Measurements from ENCODE around the gene DENND1B.
"Not testable (repeated sequence)": the region's sequence is repeated elsewhere in the genome, so short reads cannot be mapped to it uniquely, and the experiment has no call there.

DENND1B gene

DNA sequence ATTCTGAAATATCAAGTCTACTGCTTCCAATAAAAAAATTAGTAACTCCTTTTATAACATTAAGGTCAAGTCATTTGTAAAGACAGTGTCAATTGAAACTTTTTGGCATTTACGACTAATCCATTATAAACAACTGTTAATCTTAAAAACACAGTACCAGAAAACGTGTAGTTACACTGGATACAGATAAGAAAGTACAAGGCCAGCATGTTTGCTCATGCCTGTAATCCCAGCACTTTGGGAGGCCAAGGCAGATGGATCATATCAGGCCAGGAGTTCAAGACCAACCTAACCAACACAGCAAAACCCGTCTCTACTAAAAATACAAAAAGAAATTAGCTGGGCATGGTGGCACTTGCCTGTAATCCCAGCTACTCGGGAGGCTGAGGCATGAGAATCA, 29.4 kb downstream of the DENND1B start:
- no peak for DNase-seq (ENCODE audit: low read depth, low spot score)

DNA sequence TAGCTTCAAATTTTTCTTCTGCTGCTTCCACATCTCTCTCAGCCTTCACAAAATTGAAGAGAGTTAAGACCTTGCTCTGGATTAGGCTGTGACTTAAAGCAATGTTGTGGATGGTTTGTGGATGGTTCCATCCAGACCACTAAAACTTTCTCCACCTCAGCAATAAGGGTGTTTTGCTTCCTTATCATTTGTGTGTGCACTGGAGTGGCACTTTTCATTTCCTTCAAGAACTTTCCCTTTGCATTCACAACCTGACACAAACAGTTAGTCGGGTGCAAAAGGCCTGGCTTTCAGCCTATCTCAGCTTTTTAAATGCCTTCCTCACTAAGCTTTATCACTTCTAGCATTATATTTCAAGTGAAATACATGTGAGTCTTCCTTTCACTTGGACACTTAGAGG, 30.3 kb downstream of the DENND1B start:
- DNase-seq (ENCODE audit: low read depth, low spot score) = no peak

DNA sequence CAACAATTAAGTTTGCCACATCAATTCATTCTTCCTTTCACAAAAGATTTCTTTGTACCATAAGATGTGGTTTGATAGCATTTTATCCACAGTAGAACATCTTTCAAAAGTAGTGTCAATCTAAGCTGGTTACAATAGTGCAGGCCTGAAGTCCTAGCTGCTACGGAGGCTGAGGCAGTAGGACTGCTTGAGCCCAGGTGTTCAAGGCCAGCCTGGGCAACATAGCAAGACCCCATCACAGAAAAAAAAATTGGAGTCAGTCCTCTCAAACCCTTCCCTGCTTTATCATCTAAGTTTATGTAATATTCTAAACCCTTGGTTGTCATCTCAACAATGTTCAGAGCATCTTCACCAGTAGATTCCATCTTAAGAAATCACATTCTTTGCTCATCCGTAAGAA, 31.7 kb downstream of the DENND1B start:
- no peak for DNase-seq (ENCODE audit: low read depth, low spot score)

DNA sequence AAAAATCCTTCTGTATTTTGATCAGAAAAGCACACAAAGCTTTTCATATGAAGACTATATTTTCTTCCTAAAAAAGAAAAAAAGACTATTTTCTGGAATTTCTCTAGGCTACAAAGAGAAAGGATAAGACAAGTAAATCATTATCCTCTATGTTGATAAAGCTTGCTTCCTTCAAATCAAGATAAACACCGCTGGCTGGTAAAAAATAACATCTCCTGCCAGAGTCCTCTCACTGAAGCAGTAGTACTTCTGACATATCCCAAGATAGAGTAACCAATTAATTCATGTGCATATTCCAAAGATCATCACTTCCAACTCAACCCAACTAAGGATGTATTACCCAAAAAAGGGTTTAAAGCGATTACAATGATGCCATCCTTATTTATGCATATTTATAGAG, 34.3 kb downstream of the DENND1B start:
- no peak for DNase-seq (ENCODE audit: low read depth, low spot score)

DNA sequence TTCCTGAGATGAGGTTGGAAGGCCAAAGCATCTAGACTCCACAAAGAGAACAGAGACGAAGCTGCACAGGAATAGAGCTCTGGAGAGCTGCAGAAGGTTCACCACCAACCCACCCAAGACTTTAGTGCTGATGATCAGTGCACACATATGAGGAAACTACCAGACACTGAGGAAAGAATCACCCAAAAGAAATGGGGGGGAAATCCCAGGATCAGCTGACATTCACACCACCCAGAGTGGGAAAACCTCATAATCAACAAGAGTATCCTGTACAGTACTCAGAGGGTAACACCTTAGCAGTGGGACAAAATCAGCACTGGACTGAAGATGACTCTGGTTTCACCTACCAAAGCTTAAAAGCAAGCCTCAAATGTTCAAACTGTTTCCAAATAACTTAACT, 36.4 kb downstream of the DENND1B start:
- no peak for DNase-seq (ENCODE audit: low read depth, low spot score)

DNA sequence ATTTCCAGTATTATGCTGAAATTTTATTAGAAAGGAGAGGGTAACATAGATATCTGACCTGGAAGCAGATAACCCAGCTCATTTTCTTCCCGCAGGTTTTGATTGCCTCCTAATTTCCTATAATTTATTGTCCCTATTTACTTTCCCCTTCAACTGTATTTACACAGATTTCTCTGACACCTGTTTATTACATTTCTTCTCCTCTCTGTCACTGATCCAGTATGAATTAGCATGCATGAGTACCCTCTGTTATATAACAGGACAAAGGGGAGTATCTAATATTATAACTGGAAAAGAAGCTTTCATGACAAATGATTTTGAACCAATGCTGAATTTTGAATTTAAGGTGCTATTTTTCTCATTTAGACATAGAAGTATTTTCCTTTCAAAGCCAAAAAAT, 37.4 kb downstream of the DENND1B start:
- no peak for DNase-seq (ENCODE audit: low read depth, low spot score)

DNA sequence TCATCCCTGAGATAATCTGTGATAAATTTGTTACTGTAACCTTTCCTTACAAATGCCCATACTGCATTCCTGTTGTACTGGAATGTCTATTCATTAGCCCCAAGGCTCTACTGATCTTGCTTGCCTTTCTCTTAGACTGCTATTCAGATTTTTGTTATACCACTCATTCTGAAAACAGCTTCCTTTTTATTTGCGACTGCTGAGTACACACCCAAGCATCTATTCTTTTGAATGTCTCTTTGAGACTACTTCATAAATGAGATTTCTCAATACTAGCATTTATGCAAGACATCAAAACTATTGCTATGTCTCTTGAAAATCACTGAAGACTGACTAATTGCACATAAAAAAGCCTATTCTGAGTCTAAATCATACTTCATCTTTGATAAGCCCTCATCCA, 38.6 kb downstream of the DENND1B start:
- no peak for DNase-seq (ENCODE audit: low read depth, low spot score)

DNA sequence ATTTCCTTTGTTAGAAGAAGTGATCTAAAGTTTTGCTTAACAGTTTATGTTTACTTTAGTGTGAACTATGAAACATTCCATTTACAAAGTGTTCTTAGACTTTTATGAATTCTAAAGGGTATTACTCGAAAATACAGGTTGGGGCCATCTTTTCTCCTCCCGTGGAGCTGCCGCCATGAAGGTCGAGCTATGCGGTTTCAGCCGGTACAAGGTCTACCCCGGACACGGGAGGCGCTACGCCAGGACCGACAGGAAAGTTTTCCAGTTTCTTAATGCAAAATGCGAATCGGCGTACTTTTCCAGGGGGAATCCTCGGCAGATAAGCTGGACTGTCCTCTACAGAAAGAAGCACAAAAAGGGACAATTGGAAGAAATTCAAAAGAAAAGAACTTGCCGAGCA, 39.8 kb downstream of the DENND1B start:
- DNase-seq (ENCODE audit: low read depth, low spot score) = no peak

DNA sequence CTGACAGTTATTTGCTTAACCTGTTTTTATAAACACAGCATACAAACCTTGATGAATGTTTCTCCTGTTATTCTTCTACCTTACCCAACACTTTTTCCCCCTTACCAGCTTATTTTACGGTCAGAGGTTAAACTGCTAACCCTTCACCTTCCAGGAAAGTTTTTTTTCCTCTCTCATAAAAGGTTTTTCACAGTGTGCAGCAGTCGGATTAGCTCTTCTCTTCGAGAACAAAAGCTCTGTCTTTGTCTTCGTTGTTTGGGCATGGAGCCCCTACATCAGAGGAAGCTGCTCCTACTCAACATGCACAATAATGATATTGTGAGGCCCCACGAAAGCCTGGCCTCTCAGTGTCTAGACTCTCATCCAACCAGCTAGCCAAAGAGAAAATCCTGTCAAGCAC, 42.0 kb downstream of the DENND1B start:
- DNase-seq (ENCODE audit: low read depth, low spot score) = no peak

DNA sequence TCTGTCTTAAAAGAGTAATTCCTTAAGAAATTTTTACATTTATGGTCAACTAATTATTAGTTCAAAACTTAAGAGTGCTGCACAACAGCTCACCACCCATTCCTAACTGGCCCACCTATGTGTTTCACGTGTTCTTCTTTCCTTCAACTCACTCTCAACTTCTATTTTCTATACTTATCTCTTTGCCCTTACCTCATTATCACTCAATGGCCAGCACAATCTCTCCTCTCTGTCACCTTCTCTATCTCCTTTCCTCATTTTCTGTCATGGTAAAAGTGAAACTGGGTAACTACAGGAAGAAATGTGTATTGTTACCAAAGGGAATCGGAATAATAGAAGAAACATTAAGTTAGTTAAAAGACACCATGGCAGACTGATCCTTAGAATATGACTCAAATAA, 43.1 kb downstream of the DENND1B start:
- no peak for DNase-seq (ENCODE audit: low read depth, low spot score)

DNA sequence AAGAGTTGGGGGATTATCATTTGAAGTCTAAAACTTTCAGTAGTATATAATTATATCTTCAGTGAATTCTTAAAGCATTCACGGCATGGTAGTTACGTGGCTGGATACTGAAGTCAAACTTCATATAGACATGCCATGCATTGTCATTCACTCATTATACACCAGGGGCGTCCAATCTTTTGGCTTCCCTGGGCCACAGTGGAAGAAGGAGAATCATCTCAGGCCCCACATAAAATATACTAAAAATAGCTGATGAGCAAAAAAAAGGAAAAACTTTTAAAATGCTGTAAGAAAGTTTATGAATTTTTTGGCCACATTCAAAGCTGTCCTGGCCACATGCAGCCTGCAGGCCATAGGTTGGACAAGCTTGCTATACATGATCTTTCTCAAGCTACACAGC, 43.8 kb downstream of the DENND1B start:
- no peak for DNase-seq (ENCODE audit: low read depth, low spot score)

DNA sequence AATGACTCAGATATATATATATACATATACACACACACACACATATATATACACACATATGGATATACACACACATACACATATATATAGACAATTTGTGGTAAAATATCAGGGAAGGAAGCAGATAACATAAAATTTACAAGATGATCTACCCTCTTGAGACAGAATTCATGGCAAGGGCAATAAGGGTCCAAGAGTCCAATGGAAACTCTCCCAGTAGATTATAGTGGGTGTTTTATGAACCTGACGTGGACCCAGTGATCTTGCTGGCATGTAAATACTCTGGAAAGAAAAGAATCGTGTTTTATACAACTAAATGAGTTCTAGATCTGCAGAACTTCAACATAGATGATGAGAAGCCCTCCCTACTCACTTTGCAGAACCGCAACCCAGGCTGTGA, 49.3 kb downstream of the DENND1B start:
- DNase-seq (ENCODE audit: low read depth, low spot score) = no peak

DNA sequence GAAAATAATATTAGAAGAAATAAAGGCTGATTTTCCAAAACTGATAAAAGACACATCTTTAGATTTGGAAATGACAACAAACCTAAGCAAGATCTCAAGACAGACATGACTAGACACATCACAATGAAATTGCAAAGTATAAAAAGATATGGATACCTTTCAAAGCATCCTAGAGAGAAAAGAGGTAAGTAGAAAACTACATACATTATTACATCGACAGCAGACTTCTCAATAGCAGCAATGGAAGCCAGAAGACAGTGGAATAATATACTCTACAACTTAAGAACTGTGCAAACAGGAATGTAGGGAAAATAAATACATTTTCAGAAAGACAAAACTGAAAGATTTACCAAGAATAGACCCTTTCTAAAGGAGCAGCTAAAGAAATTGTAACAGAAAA, 50.2 kb downstream of the DENND1B start:
- DNase-seq (ENCODE audit: low read depth, low spot score) = no peak

DNA sequence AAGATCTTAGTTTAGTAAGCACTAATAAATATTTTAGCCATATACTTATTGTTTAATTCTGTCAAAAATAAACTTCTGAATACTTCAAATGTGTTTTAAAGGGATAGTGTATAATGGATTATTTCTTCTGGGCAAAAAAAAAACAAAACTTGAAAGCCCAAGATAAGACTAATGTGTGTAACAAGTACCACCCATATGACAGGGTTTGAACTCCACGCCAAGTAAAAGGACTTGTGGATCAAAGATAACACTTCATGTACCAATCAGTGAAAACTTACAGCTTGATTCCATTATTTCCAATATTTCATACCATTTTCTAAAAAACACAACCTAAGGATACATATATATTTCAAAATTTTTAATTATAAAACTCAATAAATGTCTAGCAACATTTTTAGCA, 59.5 kb downstream of the DENND1B start:
- no peak for DNase-seq (ENCODE audit: low read depth, low spot score)

DNA sequence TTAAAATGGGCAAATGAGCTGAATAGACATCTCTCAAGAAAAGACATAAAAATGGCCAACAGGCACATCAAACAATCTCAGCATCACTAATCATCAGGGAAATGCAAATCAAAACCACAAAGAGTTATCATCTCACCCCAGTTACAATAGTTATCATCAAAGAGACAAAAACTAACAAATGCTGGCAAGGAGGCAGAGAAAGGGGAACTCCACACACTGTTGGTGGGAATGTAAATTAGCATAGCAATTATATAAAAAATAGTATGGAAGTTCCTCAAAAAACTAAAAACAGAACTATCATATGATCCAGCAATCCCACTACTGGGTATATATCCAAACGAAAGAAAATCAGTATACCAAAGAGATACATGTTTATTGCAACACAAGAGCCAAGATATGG, 68.7 kb downstream of the DENND1B start:
- DNase-seq (ENCODE audit: low read depth, low spot score) = no peak

DNA sequence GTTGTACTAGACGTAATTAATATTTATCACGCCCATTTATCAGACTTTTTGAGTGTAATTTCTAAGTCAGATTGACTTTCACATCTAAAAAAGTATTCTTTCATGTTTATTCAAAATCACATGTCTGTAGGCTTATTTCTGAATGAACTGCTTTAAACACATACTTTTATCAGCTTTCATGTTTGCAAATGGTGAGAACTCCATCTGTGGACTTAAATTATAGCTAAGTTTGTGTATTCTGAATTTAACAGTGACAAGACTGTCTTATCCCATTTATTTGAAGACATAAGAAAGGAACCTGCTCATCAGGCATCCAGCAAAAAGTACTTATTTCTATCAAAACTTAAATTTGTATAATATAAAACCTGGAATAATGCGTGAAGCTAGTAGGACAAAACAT, 69.3 kb downstream of the DENND1B start:
- no peak for DNase-seq (ENCODE audit: low read depth, low spot score)

DNA sequence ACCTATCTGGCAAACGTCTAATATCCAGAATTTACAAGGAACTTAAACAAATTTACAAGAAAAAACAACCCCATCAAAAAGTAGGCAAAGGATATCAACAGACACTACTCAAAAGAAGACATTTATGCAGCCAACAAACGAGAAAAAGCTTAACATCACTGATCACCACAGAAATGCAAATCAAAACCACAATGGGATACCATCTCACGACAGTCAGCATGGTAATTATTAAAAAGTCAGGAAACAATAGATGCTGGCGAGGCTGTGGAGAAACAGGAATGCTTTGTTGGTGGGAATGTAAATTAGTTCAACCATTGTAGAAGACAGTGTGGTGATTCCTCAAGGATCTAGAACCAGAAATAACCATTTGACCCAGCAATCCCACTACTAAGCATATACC, 74.6 kb downstream of the DENND1B start:
- not testable (repeated sequence) for DNase-seq (ENCODE audit: low read depth, low spot score)

DNA sequence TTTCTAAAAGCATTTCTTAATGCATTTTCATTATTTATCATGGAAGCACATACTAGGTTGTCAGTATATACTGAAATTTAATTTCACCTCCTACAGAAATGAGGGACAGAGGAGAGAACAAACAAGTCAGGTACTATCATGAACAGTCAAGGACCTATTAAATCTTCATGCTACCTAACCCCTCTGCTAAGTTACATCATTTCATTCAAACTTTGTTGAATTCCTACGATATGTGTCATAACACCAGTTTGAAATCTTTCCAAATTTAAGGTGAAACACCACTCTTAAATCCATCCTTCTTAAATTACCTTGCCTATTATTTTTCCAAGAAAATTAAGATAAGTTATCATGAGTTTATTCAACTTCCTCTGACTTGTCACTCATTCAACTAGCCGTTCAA, 78.9 kb downstream of the DENND1B start:
- DNase-seq (ENCODE audit: low read depth, low spot score) = no peak

DNA sequence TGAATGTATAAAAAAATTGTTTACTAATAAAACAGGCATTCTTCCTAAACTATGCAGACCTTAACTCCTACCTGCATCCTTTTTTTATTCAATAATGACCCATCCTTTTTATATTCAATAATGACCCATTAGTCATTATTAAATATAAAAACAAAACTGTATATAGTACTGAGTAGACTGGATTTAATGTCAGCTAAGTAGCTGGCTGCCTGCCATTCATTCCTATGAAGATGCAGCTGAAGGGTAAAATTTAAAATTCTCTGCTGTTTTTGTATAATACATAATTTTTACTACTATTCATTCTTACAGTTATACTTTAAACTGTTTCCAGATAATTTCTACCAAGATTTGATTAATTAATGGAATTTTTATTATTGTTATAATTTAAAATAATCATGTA, 79.3 kb downstream of the DENND1B start:
- no peak for DNase-seq (ENCODE audit: low read depth, low spot score)

DNA sequence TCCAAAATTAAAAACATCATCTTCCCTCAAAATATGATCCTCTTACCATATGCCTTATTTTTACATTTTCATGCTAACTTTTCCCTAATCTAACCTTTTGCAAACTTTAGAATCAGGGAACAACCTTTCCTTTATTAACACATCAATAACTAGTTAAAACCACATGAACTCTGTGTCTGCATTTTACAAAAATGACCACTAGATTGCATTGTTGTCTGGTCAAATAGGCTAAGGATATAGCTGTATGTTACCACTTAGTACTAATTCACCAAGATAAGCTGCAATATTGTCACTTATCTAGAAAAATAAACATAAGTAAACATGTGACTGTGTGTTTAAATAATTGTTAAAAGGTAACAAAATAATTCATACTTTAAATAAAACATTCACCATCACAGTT, 82.3 kb downstream of the DENND1B start:
- DNase-seq (ENCODE audit: low read depth, low spot score) = no peak

DNA sequence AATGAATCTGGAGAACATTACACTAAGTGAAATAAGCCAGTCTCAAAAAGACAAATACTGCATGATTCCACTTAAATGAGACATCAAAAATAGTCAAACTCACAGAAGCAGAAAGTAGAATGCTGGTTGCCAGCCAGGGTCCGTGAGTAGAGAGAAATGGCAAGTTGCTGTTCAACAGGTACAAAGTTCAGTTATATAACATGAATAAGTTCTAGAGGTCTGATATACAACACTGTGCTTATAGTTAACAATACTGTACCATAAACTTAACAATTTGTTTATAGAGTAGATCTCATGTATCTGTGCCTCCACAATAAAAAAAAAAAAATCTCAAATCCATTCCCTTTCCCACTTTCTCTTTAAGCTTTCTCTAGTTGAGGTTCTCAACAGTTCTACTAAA, 83.5 kb downstream of the DENND1B start:
- DNase-seq (ENCODE audit: low read depth, low spot score) = no peak

DNA sequence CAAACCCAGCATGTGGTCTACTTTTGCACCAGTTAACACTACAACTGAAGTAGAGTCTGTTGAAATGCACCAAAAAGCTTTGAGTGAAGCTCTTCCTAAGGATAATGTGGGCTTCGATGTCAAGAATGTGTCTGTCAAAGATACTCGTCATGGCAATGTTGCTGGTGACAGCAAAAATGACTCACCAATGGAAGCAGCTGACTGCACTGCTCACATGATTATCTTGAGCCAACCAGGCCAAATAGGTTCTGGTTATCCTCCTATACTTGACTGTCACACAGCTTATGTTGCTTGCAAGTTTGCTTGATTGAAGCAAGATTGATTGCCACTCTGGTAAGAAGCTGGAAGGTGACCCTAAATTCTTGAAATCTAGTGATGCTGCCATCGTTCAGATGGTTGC, 85.2 kb downstream of the DENND1B start:
- no peak for DNase-seq (ENCODE audit: low read depth, low spot score)

DNA sequence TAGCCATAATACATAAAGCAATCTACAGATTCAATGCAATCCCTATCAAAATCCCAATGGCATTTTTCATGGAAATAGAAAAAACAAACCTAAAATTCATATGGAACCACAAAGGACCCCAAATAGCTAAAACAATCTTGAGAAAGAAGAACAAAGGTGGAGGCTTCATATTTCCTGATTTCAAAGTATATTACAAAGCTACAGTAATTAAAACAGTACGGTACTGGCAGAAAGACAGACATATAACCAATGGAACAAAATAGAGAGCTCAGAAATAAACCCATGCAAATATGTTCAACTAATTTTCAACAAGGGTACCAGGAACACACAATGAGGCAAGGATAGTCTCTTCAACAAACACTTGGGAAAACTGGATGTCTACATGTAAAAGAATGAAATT, 87.0 kb downstream of the DENND1B start:
- DNase-seq (ENCODE audit: low read depth, low spot score) = no peak

DNA sequence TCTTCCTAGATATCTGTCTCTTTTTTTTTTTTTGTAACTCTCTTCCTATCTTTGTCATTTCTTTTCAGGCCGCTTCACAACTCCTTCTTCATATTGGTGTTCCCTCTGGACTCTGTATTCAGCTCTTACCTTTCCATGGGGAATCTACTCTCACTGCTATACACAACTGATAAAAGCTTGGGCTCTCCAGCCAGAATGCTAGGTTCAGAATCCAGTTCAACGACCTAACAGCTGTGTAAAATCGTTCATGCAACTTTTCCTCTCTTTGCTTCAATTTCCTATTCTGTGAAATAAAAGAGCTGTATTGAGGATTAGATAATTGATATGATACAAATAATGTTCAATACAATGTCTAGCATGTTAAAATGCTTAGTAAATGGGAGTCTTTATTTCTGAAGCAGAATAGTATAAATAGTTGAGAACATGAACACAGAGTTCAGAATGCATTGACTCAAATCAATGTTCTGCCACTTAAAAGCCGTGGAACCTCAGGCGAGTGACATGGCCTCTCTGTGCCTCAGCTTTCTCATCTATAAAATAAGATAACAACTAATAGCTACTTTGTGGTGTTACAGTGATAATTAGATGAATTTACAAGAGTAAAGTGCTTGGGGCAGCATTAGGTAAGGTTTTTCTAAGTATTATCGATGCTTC, 88.5 kb downstream of the DENND1B start:
- DNase-seq (ENCODE audit: low read depth, low spot score) = no peak
